ENCODE results near the gene INPP5E. TPM values are rescaled to one million over a fixed set of nuclear protein-coding genes. Genes with fewer than 3 reads are reported as not detected.
"Not testable (repeated sequence)": the region's sequence is repeated elsewhere in the genome, so short reads cannot be mapped to it uniquely, and the experiment has no call there.

Gene INPP5E
- total RNA-seq, 1 donor from 2014 or later: 23.3 TPM

GRCh38 chr9:136409557-136410455 lies 29.8 kb downstream of the INPP5E start:
- DNase-seq (ENCODE audit: low spot score in 2 of 2, unreplicated experiment in 2 of 2): peak in 1 of 2 experiments; percentile 55
- TF ChIP-seq CTCF (IDR thresholded peaks at IDR 0.05; ENCODE audit: unreplicated experiment): no peak
- Mint-ChIP-seq H3K9me3 (no peaks in the 10 kb centered on the region), H3K27ac (peak overlapping the region; percentile 97), H3K4me1 (peaks cover 30% of the 10 kb centered on the region), H3K36me3 (peaks cover 34% of the 10 kb centered on the region), H3K4me3 (peak overlapping the region; percentile 87), H3K27me3 (ENCODE audit: low read depth) (no peaks in the 10 kb centered on the region)

- H3K36me3 Mint-ChIP-seq: peaks cover 29% of the 10 kb centered on the region
- no peaks in the 10 kb centered on the region for H3K9me3 Mint-ChIP-seq
- no peak overlapping the region for H3K27ac Mint-ChIP-seq
- peaks cover 30% of the 10 kb centered on the region for H3K4me1 Mint-ChIP-seq
- no peaks in the 10 kb centered on the region for H3K27me3 Mint-ChIP-seq (ENCODE audit: low read depth)
- DNase-seq (ENCODE audit: low spot score in 2 of 2, unreplicated experiment in 2 of 2): no peak
- H3K4me3 Mint-ChIP-seq: no peak overlapping the region
- TF ChIP-seq CTCF (IDR thresholded peaks at IDR 0.05; ENCODE audit: unreplicated experiment): no peak
Observed at GRCh38 chr9:136407911-136408310, 31.7 kb downstream of the INPP5E start.

GRCh38 chr9:136407061-136407460 lies 32.6 kb downstream of the INPP5E start:
- not testable (repeated sequence) for DNase-seq (ENCODE audit: low spot score in 2 of 2, unreplicated experiment in 2 of 2); H3K4me3 Mint-ChIP-seq
- H3K36me3 Mint-ChIP-seq: peaks cover 31% of the 10 kb centered on the region

GRCh38 chr9:136405904-136406303 lies 33.7 kb downstream of the INPP5E start:
- Mint-ChIP-seq H3K36me3 (peaks cover 31% of the 10 kb centered on the region), H3K4me1 (peaks cover 16% of the 10 kb centered on the region)
- H3K27ac Mint-ChIP-seq; H3K9me3 Mint-ChIP-seq; DNase-seq (ENCODE audit: low spot score in 2 of 2, unreplicated experiment in 2 of 2); H3K4me3 Mint-ChIP-seq; H3K27me3 Mint-ChIP-seq (ENCODE audit: low read depth): not testable (repeated sequence)

More at GRCh38 chr9:136407061-136407460, 32.6 kb downstream of the INPP5E start:
- H3K9me3 Mint-ChIP-seq; H3K27me3 Mint-ChIP-seq (ENCODE audit: low read depth); H3K27ac Mint-ChIP-seq: not testable (repeated sequence)
- peaks cover 28% of the 10 kb centered on the region for H3K4me1 Mint-ChIP-seq

- Mint-ChIP-seq H3K36me3 (peaks cover 31% of the 10 kb centered on the region), H3K4me3 (no peak overlapping the region), H3K27me3 (ENCODE audit: low read depth) (no peaks in the 10 kb centered on the region), H3K4me1 (peaks cover 17% of the 10 kb centered on the region), H3K9me3 (no peaks in the 10 kb centered on the region), H3K27ac (no peak overlapping the region)
- no peak for TF ChIP-seq CTCF (IDR thresholded peaks at IDR 0.05; ENCODE audit: unreplicated experiment)
- no peak for DNase-seq (ENCODE audit: low spot score in 2 of 2, unreplicated experiment in 2 of 2)
Observed at GRCh38 chr9:136405481-136405880, 34.2 kb downstream of the INPP5E start.

- peaks cover 15% of the 10 kb centered on the region for H3K4me1 Mint-ChIP-seq
Observed at GRCh38 chr9:136404801-136405136, 34.9 kb downstream of the INPP5E start.

More at GRCh38 chr9:136404801-136405136, 34.9 kb downstream of the INPP5E start:
- no peak overlapping the region for H3K4me3 Mint-ChIP-seq
- H3K27ac Mint-ChIP-seq: no peak overlapping the region
- no peak for DNase-seq (ENCODE audit: low spot score in 2 of 2, unreplicated experiment in 2 of 2)
- no peaks in the 10 kb centered on the region for H3K27me3 Mint-ChIP-seq (ENCODE audit: low read depth)
- peaks cover 31% of the 10 kb centered on the region for H3K36me3 Mint-ChIP-seq
- no peak for TF ChIP-seq CTCF (IDR thresholded peaks at IDR 0.05; ENCODE audit: unreplicated experiment)
- H3K9me3 Mint-ChIP-seq: no peaks in the 10 kb centered on the region
